ENCODE data around the gene SV2B.

Gene SV2B

DNA sequence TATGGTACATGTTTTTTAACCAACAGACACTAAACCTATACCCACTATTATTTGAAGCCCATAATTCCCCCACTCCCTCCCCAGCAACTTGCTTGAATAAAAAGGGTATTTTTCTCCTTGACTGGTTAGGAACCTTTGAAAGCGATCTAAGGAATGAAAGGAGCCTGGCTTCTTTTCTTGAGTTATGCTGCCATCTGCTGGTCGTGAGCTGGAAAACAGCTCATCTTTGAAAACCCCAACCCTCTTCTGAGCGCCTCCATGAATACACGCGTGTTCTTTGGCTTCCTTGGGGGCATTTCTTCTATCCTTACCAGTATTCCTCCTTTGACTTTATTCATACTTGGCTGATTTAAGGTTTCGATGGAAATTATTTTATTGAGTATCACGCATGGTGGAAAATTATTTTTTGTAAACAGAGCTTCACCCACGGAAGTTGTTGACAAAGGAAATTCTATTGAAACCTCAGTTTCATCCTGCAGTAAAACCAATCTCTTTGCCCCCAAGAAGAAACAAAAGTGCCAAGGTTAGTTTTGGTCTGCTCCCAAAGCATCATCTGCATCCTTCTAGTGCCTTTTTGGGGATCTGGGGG lies 171.6 kb downstream of the SV2B start:
- peak; percentile 57 for DNase-seq
- in situ Hi-C loops (cut with HindIII; ENCODE audit: low pct_ligation_motif_present, low pct_unique_long_range_greater_than_20kb, low sequenced_read_pairs), result loop anchor here (25.0 kb wide), 1 partner anchor 209 kb away; no protein-coding TSS in a partner anchor

DNA sequence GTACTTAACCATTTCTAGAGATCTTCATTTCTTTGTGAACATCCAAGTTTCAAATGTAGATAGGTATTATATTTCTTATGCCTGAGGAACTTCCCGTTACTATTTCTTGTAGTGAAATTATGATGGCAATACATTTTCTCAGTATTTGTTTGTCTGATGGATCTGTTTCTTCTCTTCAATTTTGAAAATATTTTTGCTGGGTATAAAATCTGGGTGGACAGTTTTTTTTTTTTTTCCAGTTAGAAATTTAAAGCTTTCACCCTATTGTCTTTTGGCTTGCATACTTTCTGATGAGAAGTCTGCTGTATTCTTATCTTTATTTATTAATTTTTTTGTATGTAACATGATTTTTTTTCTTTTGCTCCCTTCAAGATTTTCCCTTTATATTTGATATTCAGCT lies 175.8 kb downstream of the SV2B start:
- DNase-seq, result no peak
- in situ Hi-C loops (cut with HindIII; ENCODE audit: low pct_ligation_motif_present, low pct_unique_long_range_greater_than_20kb, low sequenced_read_pairs), result no loop called here

DNA sequence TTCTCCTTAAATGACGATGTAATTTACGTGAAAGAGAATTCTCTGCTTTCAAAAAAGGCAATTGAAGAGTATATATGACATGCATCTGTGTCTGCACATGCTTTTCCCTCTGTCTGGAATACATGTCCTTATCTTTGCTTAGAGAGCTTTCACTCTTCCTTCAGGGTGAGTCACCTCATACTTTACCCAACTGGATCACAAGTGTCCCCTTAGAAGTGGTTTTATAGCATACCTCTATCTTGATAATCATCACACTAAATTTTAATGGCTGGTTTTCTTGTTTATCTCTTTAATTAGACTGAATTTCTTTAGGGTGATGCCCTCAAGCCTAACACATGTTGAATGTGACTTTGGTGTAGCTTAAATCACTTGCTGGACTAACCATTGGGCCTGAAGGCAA lies 178.9 kb downstream of the SV2B start:
- in situ Hi-C loops (cut with HindIII; ENCODE audit: low pct_ligation_motif_present, low pct_unique_long_range_greater_than_20kb, low sequenced_read_pairs), result no loop called here
- DNase-seq, result no peak

DNA sequence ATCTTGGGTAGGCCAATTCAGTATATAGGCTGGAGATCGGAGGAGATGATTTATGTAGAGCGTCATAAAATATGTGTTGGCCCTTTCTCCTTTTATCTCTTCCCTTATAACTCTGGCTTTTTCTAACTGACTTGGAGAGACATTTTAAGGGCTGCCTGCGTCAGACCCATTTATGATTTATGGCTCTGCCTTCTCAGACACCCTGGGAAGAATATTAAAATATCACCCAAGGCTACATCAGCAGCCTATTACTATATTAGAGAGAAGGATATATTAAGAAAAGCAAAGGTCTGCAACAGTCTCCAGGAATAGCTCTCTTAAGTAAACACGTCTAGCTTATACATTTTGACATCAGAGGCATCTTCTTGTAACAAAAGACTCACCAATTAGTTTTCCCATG lies 179.4 kb downstream of the SV2B start:
- in situ Hi-C loops (cut with HindIII; ENCODE audit: low pct_ligation_motif_present, low pct_unique_long_range_greater_than_20kb, low sequenced_read_pairs), result no loop called here
- DNase-seq, result no peak

DNA sequence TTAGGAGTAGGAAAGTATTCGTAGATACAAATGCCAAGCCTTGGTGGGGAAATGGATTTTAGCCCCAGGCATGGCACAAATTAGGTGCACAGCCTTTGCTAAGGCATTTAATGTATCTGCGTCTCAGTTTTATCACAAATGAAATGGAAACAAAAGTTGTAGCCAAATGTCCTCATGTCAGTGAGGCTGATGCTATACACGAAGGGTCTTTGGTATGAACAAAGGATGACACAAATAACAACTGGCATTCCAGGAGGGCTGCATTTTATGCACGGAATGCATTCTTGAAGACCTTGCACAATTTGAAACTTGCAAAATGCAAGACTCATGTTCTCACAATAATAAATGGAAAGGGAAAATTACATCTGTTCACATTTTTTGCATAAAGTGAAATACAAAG lies 181.9 kb downstream of the SV2B start:
- no peak for DNase-seq
- in situ Hi-C loops (cut with HindIII; ENCODE audit: low pct_ligation_motif_present, low pct_unique_long_range_greater_than_20kb, low sequenced_read_pairs), result no loop called here

DNA sequence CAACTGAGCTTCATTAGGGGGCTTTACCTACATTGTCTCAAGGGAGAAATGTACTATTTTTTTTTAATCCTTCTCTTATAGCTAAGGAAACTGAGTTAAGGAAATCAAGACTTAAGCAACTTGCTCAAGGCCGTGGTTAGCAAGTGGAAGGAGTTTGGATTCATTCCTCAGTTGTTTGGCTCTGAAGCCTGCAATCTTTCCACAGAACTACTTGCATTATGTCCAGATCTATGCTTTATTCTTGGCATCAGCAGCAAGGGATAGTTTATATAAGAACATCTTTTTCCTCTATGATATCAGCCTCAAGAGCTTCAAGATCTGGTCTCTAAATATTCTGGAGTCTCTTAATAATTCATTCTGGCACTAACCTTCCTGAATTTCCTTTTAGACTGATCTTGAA lies 182.4 kb downstream of the SV2B start:
- in situ Hi-C loops (cut with HindIII; ENCODE audit: low pct_ligation_motif_present, low pct_unique_long_range_greater_than_20kb, low sequenced_read_pairs), result no loop called here
- DNase-seq, result no peak

DNA sequence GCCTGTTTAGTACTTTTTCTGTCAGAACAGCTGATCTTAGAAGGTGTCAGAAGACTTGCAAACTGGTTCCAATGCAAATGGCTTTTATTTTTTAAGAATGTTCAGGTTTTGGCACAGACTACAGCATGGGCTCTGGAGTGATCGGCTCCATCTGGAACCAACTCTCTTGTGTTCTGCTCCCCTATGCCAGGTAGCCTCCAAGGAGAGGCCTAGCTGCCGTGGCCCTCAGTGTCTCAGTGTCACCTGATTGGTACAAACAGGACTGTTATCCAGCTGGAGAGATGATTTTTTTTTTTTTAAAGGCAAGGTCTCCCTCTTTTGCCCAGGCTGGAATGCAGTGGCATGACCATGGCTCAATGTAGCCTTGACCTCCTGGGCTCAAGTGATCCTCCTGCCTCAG lies 183.1 kb downstream of the SV2B start:
- DNase-seq, result no peak
- in situ Hi-C loops (cut with HindIII; ENCODE audit: low pct_ligation_motif_present, low pct_unique_long_range_greater_than_20kb, low sequenced_read_pairs), result no loop called here

DNA sequence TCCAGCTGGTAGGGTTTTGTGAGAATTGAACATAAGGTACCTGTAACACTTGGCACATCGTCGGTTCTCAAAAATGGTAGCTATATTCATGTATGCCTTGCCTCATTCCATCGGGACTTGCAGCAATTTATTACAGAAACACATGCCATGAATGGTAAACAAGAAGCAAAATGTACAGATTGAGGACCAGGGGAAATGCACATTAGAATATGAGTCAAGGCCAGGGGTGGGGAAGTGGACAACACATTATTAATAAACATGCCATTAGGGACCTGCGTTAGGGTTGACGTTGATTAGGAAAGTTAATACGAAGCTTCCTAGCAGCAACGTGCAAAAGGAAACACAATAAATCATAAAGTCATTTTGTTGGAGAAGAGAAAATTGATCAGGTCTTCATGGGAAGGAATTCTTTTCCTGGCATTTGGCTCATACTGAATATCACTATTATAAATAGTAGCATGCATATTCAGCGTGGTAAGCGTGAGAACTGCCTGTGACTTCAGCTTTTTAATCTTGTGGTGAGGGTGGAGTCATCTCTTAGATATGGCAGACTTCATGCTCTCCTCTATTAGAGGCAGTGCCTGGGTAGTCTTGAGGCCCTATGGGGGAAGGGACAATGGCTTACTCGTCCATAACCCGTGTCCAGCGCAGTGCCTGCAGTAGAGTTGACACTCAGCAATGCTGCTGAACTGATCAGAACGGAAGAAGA lies 184.9 kb downstream of the SV2B start:
- DNase-seq, result no peak
- in situ Hi-C loops (cut with HindIII; ENCODE audit: low pct_ligation_motif_present, low pct_unique_long_range_greater_than_20kb, low sequenced_read_pairs), result no loop called here

DNA sequence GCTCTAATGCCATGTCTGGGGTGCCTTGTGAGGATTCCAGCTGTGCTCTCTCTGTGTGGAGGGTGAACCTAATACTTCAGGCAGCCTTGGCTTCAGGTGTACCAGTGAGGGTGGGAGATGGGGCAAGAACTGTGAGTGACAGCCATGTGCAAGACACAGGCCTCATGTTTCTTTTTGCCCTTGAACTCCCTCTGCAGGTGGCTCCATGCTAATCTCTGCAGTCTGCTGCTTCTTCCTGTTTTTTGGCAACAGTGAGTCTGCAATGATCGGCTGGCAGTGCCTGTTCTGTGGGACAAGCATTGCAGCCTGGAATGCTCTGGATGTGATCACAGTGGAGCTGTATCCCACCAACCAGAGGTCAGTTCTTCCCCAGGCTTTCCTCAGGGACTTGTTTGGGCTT lies 189.3 kb downstream of the SV2B start:
- no peak for DNase-seq
- in situ Hi-C loops (cut with HindIII; ENCODE audit: low pct_ligation_motif_present, low pct_unique_long_range_greater_than_20kb, low sequenced_read_pairs), result no loop called here

DNA sequence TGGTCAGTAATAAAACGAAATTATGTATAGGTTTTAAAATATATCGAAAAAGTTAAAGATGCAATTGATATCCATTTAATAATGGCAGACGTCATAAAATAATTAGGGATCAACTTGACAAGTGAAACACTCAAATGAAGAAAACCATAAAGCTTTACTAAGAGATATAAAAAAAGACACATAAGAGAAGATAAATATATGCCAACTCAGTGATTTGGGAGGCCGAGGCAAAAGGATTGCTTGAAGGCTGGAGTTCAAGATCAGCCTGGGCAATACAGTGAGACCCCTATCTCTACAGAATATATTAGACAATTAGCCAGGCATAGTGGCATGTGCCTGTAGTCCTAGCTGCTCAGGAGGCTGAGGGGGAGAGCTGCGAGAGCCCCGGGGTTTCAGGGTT lies 190.5 kb downstream of the SV2B start:
- in situ Hi-C loops (cut with HindIII; ENCODE audit: low pct_ligation_motif_present, low pct_unique_long_range_greater_than_20kb, low sequenced_read_pairs), result no loop called here
- DNase-seq, result no peak

DNA sequence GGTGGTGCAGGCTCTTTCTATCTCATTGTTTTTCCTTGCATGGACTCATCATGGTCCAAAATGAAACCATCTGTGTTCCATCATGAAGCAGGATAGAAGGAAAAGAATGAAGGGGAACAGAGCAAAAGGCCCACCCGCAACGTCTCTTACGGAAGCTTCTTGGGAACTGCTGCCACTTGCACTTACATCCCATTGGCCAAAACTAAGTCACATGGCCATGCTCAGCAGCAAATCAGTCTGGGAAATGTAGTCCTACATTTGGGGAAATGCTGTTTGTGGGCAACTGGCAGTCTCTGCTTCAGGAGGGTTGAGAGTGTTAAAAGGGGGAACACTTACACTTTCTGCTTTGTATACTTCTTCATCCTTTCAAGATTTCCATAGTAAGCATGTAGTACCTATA lies 191.6 kb downstream of the SV2B start:
- in situ Hi-C loops (cut with HindIII; ENCODE audit: low pct_ligation_motif_present, low pct_unique_long_range_greater_than_20kb, low sequenced_read_pairs), result no loop called here

DNA sequence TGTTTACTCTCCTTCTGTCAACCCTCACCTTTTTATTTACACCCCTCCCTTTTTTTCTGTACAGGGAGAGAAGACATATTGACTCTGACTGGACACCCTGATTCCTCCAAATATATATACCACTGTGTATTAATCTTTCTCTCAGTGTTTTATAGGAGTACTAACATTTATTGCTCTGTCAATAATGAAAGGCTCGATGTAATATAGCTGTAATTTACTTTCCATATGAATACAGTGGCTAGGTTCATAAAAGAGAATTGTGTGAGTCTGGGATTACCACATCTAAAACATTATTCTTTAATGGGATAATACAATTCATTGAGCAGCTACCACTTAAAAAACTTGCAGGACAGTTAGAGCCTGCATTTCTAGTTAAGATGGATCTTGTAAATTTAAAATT lies 194.3 kb downstream of the SV2B start:
- in situ Hi-C loops (cut with HindIII; ENCODE audit: low pct_ligation_motif_present, low pct_unique_long_range_greater_than_20kb, low sequenced_read_pairs), result no loop called here

More for the DNA sequence above, 191.6 kb downstream of the SV2B start:
- DNase-seq, result no peak

DNA sequence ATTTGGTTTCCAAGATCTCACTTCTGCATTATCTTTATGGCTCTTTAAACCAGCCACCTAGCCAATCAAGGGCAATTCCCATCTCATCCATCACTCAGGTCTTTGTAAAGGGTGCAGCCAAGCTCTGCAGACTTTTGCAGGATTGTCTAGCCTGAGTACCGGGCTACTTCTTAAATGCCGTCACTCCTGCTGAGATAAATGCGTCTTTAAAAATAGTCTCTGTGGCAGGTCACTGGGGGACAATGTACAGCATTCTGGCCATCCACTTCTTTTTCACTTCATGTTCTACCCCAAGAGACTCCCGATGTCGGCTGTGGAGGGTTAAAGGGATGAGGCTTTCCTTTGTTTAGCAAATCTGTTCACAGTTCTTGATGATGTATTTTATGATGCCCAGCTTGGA lies 194.7 kb downstream of the SV2B start:
- no peak for DNase-seq
- in situ Hi-C loops (cut with HindIII; ENCODE audit: low pct_ligation_motif_present, low pct_unique_long_range_greater_than_20kb, low sequenced_read_pairs), result no loop called here

More for the DNA sequence above, 194.3 kb downstream of the SV2B start:
- DNase-seq, result no peak

DNA sequence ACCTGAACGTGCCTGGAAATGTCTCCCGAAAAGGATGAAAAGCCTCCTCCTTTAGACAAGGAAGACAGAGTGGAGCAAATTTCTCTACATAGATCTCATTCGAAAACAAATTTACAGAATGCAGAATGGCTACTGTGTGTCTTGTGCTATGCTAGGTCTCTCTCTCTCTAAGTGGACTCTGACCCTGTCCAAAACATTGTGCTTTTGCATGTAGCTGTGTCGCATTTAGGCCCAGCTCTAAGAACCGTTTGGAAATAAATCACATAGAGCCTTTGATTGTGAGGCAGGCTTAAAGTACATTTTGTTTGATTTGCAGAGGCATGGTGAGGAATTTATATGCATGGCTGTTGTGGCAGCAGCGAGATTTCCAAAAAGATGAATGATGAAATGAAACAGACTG lies 198.0 kb downstream of the SV2B start:
- no peak for DNase-seq
- in situ Hi-C loops (cut with HindIII; ENCODE audit: low pct_ligation_motif_present, low pct_unique_long_range_greater_than_20kb, low sequenced_read_pairs), result no loop called here

DNA sequence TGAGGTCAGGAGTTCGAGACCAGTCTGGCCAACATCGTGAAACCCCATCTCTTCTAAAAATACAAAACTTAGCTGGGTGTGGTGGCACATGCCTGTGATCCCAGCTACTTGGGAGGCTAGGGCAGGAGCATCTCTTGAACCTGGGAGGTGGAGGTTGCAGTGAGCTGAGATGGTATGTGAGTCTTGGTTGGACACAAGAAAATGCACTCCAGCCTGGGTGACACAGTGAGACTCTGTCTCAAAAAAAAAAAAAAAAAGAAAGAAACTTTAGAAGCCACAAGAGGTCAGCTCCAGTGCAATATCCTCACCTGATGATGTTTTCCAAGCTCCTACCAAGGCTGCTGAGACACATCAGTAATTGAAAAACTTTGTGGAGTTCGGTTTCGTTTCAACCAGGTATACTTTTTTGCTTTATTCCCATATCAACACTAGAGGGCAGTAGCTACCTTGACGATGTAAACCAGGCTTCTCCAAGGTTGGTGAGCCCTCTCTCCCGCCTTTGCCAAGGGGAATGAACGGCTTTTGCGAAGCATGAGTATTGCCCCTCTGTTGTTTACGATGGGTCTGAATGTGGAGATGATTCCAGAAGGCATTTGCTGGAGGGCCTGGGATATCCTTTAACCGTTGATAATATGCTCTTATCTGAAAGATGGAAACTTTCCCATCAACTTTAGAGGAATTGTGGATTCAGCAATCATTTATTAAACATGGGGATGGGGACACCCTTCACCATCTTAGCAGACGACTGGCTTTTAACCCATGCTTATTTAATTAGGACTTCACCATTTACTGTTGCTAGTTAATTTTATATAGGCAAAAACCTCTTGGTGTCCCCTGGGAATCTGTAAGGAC lies 202.8 kb downstream of the SV2B start:
- in situ Hi-C loops (cut with HindIII; ENCODE audit: low pct_ligation_motif_present, low pct_unique_long_range_greater_than_20kb, low sequenced_read_pairs), result no loop called here

DNA sequence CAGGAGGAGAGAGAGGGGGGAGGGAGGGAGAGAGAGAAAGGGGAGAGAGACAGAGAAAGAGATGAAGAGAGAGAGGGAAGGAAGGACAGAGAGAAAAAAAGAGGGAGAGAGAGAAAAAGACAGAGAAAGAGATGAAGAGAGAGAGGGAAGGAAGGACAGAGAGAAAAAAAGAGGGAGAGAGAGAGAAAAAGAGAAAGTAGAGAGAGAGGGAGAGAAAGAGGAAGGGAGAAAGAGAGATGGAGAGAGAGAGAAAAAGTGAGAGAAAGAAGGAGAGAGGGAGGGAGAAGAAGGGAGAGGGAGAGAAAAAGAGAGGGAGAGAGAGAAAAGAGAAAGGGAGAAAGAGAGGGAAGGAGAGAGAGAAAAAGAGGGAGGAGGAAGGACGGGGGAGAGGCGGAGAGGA lies 204.2 kb downstream of the SV2B start:
- DNase-seq, result no peak
- in situ Hi-C loops (cut with HindIII; ENCODE audit: low pct_ligation_motif_present, low pct_unique_long_range_greater_than_20kb, low sequenced_read_pairs), result no loop called here

More for the DNA sequence above, 202.8 kb downstream of the SV2B start:
- peak; percentile 69 for DNase-seq

DNA sequence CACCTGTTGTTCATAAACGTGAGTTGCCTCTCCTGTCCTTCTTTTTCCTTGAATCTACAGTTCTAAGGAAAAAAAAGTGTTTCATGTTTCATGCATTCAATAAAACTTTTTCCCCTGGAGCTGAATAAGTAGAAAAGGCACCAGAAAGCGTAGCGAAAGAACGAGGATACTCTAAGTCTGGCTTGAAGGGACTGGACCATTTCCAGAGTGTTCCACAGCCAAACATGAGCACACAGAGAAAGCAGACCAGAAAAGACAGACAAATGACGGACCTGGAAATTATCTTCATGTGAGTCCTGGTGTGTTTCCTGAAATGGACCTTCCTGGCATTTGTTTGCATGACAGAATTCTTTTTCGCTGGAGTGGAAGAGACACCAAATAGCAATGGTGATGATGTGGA lies 204.7 kb downstream of the SV2B start:
- in situ Hi-C loops (cut with HindIII; ENCODE audit: low pct_ligation_motif_present, low pct_unique_long_range_greater_than_20kb, low sequenced_read_pairs), result no loop called here

DNA sequence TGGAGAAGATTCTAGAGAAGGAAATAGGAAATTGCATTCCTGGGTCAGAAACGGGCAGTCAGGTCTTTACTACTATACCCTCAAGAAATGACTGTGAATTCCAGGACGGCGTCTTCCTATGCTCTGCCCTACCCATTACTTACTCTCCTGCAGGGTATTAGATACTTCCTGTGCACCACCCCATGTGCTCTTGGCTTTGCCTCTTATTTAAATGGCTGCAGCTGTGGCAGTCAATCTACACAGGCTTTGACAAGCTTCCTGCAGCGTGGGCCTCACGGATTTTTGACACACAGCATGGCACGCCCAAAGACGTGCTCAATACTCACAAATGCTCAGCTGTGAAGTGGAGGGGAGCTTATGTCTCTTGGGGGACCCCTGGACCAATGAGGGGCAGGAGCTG lies 206.1 kb downstream of the SV2B start:
- no peak for DNase-seq
- in situ Hi-C loops (cut with HindIII; ENCODE audit: low pct_ligation_motif_present, low pct_unique_long_range_greater_than_20kb, low sequenced_read_pairs), result no loop called here

More for the DNA sequence above, 204.7 kb downstream of the SV2B start:
- DNase-seq, result no peak

DNA sequence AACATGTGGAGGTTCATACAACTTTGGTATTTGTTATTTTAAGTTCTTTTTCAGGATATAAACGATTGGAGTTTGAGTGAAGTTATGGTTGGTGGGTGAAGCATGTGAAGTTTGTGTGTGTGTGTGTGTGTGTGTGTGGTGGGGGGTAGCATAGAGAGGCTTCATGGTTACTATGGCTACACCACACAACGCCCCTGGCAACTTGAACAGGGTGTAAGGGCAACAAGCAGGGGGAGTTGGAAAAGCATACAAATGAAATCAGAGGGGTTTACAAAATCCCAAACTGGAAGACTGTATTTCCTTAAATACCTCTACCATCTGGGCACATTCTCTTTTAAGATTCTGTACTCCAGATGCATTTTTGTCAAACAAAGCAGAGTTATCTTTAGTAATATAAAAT lies 207.5 kb downstream of the SV2B start:
- in situ Hi-C loops (cut with HindIII; ENCODE audit: low pct_ligation_motif_present, low pct_unique_long_range_greater_than_20kb, low sequenced_read_pairs), result no loop called here
- DNase-seq, result no peak

DNA sequence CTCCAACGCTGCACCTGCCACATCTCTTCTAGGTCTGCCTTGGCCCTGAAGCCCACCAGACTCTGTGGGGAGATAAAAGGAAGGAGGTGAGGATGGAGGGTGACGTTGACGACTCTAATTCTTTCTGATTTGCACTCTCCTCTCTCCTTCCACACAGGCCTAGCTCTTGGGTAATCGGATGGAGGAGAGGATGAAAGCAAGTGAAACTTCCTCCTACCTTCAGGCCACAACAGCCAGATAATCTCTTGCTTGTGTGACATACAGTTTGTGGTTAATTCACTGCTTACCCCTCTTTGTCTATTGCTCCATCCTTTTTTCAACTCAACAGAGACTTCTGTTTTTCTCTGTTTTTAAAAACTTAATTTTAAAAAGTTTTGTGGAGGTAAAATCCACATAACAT lies 208.1 kb downstream of the SV2B start:
- no peak for DNase-seq
- in situ Hi-C loops (cut with HindIII; ENCODE audit: low pct_ligation_motif_present, low pct_unique_long_range_greater_than_20kb, low sequenced_read_pairs), result no loop called here

All from ACHN (cell line).